HepG2 (cell line): ENCODE measurements around the gene CBR4. TPM values are rescaled to one million over a fixed set of nuclear protein-coding genes. Genes with fewer than 3 reads are reported as not detected.
A peak's percentile ranks its signal among the peaks of the same experiment; 100 is the strongest.

Source experiments
- ETV5 ChIP-seq: IDR thresholded peaks from 2 replicates; pipeline ENCODE4 v1.6.1; 2018; ENCODE audit warnings: missing biosample characterization, missing genetic modification reagents, inconsistent platforms, borderline replicate concordance
- HOXA3 ChIP-seq: sonication (generic); formaldehyde crosslinking; IDR thresholded peaks from 2 replicates; pipeline ENCODE4 v1.5.0; 2020; ENCODE audit warnings: missing genetic modification reagents
- MAFG ChIP-seq: sonication (generic); formaldehyde crosslinking; IDR thresholded peaks from 2 replicates; pipeline ENCODE4 v1.5.1; 2020; ENCODE audit warnings: mild to moderate bottlenecking, missing genetic modification reagents
- MED8 ChIP-seq: sonication (generic); formaldehyde crosslinking; IDR thresholded peaks from 2 replicates; pipeline ENCODE4 v1.8.1; 2023; ENCODE audit warnings: mild to moderate bottlenecking, missing genetic modification reagents; ENCODE audit not compliant: insufficient replicate concordance
- MYNN ChIP-seq: sonication (generic); formaldehyde crosslinking; IDR thresholded peaks from 2 replicates; pipeline ENCODE4 v1.4.0; 2020; ENCODE audit warnings: mild to moderate bottlenecking, low read depth, missing genetic modification reagents
- NR2F1 ChIP-seq, 2 experiments: fragments of 450-650 bp in 1 of 2; formaldehyde crosslinking in 1 of 2; IDR thresholded peaks; 2 replicates each; pipeline versions ENCODE4 v1.5.0 to v1.6.1; 2016 to 2020; ENCODE audit warnings: mild to moderate bottlenecking in 1 of 2, missing compliant biosample characterization in 1 of 2, missing genetic modification reagents in 1 of 2, moderate library complexity in 1 of 2
- NR2F6 ChIP-seq, 2 experiments: IDR thresholded peaks; 2 replicates each; pipeline ENCODE4 v1.6.1; 2016; ENCODE audit warnings: antibody characterized with exemption in 1 of 2, mild to moderate bottlenecking in 1 of 2
- PCBP2 ChIP-seq: fragments of 200-400 bp; formaldehyde crosslinking; optimal IDR thresholded peaks from 2 replicates; pipeline ENCODE3; 2018; ENCODE audit warnings: low read length, low read depth; ENCODE audit not compliant: poor library complexity, severe bottlenecking
- RBM39 ChIP-seq: fragments of 200-400 bp; formaldehyde crosslinking; IDR thresholded peaks from one replicate; pipeline ENCODE4 v1.6.1; 2018; ENCODE audit warnings: antibody characterized with exemption, mild to moderate bottlenecking, low read depth, low read length; ENCODE audit not compliant: poor library complexity, severe bottlenecking
- RCOR2 ChIP-seq: IDR thresholded peaks from 2 replicates; pipeline ENCODE4 v1.6.1; 2016; ENCODE audit warnings: missing biosample characterization, missing genetic modification reagents
- RXRB ChIP-seq: IDR thresholded peaks from 2 replicates; pipeline ENCODE4 v1.6.1; 2016; ENCODE audit warnings: borderline replicate concordance, missing genetic modification reagents, missing compliant biosample characterization
- SAP130 ChIP-seq: IDR thresholded peaks from 2 replicates; pipeline ENCODE4 v1.6.1; 2016; ENCODE audit warnings: low read depth
- TEAD2 ChIP-seq: sonication (generic); formaldehyde crosslinking; IDR thresholded peaks from 2 replicates; pipeline ENCODE4 v1.9.0; 2021; ENCODE audit warnings: missing genetic modification reagents
- ZMYM3 ChIP-seq: sonication (generic); formaldehyde crosslinking; IDR thresholded peaks from 2 replicates; pipeline ENCODE4 v1.5.1; 2020; ENCODE audit warnings: mild to moderate bottlenecking, missing genetic modification reagents
- ZNF230 ChIP-seq: sonication (generic); formaldehyde crosslinking; IDR thresholded peaks from 2 replicates; pipeline ENCODE4 v1.4.0; 2020; ENCODE audit warnings: mild to moderate bottlenecking, missing genetic modification reagents
- ZNF292 ChIP-seq: sonication (generic); formaldehyde crosslinking; IDR thresholded peaks from 2 replicates; pipeline ENCODE4 v1.8.1; 2022; ENCODE audit warnings: mild to moderate bottlenecking, low read depth, missing genetic modification reagents, borderline replicate concordance
- ZNF558 ChIP-seq: sonication (generic); formaldehyde crosslinking; IDR thresholded peaks from 2 replicates; pipeline ENCODE4 v1.9.0; 2022; ENCODE audit warnings: mild to moderate bottlenecking, missing genetic modification reagents, borderline replicate concordance
- polyA plus RNA-seq, 8 experiments: library from polyadenylated mRNA; depleted of rRNA in 3 of 8; stranded (reverse) in 7 of 8; unstranded in 1 of 8; fragments of >200 nt; fragmentation: Illumina TruSeq in 4 of 8; extraction: Trizol in 4 of 8; gene quantifications; 2 replicates each; pipeline versions ENCODE4 v1.2.1 to v1.2.3, GENCODE V29; 2011 to 2016; ENCODE audit warnings: low read depth in 4 of 8, missing spikeins in 1 of 8, mixed read lengths in 1 of 8; ENCODE audit not compliant: insufficient read depth in 1 of 8
- total RNA-seq, 5 experiments: library from RNA; depleted of rRNA; stranded (reverse); fragments of >200 nt; fragmentation: Illumina TruSeq; extraction: Trizol; gene quantifications; 2 replicates each; pipeline ENCODE4 v1.2.3, GENCODE V29; 2016; ENCODE audit warnings: low read depth in 1 of 5
- TF ChIP-seq, protein P1 (sequence below), 2 experiments: sonication (generic) in 1 of 2; formaldehyde crosslinking in 1 of 2; IDR thresholded peaks; 2 replicates each; pipeline versions ENCODE4 v1.6.1 to v1.9.0; 2014 to 2022; ENCODE audit warnings: antibody characterized with exemption in 1 of 2, borderline replicate concordance in 1 of 2, inconsistent platforms in 1 of 2, low read depth in 1 of 2, missing genetic modification reagents in 1 of 2
- TF ChIP-seq, protein P2 (sequence below): sonication (generic); formaldehyde crosslinking; IDR thresholded peaks from 2 replicates; pipeline ENCODE4 v1.8.1; 2023; ENCODE audit warnings: mild to moderate bottlenecking, inconsistent platforms, moderate library complexity, missing genetic modification reagents, borderline replicate concordance
- TF ChIP-seq, protein P3 (sequence below): IDR thresholded peaks from 2 replicates; pipeline ENCODE4 v1.6.1; 2016; ENCODE audit warnings: control low read depth

The CBR4 gene
- total and polyA plus RNA-seq, 2 of the 13 experiments (the other 11 are each of a cell fraction or from before 2014, with no cell fraction given): 7.3 to 20.7 TPM

DNA sequence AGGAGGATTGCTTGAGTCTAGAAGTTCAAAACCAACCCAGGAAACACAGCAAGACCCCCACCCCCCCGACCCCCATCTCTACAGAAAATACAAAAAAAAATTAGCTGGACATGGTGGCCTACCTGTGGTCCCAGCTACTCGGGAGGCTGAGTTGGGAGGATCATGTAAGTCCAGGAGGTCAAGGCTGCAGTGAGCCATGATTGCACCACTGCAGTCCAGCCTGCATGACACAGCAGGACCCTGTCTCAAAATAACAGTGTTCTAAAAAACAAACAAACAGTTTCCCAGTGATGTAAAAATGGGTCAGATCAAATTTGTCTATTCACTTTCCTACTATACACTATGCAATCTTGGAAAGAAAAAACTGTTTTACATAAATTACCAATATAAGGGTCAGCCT, 2.0 kb upstream of the CBR4 start (continued):
- TF ChIP-seq MED8 (CRISPR knock-in tag) (no peak), RCOR2 (peak; percentile 37; the same call in 1 of the 2 replicates), NR2F1 (CRISPR knock-in tag; IDR thresholded peaks at IDR 0.05) (peak; percentile 36 to 41; a peak in 2 of 4 replicates), PCBP2 (no peak), MAFG (CRISPR knock-in tag) (no peak), HOXA3 (0 out of 2 replicates have a peak, but pooled peaks have one; percentile 25), ZNF292 (0 out of 2 replicates have a peak, but pooled peaks have one; percentile 39), ZNF230 (CRISPR knock-in tag) (no peak), RXRB (CRISPR knock-in tag) (0 out of 2 replicates have a peak, but pooled peaks have one; percentile 32), ZMYM3 (peak; percentile 70; the same call in 1 of the 2 replicates), SAP130 (0 out of 2 replicates have a peak, but pooled peaks have one; percentile 19), NR2F6 (IDR thresholded peaks at IDR 0.05) (no peak), NR2F6 (CRISPR knock-in tag; IDR thresholded peaks at IDR 0.05) (peak; percentile 50; the same call in 1 of the 2 replicates), TEAD2 (CRISPR knock-in tag) (no peak), MYNN (CRISPR knock-in tag) (no peak), RBM39 (no peak), ZNF558 (CRISPR knock-in tag) (no peak), ETV5 (no peak)
- TF ChIP-seq, protein P1, sequence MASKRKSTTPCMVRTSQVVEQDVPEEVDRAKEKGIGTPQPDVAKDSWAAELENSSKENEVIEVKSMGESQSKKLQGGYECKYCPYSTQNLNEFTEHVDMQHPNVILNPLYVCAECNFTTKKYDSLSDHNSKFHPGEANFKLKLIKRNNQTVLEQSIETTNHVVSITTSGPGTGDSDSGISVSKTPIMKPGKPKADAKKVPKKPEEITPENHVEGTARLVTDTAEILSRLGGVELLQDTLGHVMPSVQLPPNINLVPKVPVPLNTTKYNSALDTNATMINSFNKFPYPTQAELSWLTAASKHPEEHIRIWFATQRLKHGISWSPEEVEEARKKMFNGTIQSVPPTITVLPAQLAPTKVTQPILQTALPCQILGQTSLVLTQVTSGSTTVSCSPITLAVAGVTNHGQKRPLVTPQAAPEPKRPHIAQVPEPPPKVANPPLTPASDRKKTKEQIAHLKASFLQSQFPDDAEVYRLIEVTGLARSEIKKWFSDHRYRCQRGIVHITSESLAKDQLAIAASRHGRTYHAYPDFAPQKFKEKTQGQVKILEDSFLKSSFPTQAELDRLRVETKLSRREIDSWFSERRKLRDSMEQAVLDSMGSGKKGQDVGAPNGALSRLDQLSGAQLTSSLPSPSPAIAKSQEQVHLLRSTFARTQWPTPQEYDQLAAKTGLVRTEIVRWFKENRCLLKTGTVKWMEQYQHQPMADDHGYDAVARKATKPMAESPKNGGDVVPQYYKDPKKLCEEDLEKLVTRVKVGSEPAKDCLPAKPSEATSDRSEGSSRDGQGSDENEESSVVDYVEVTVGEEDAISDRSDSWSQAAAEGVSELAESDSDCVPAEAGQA (IDR thresholded peaks at IDR 0.05; ENCODE audit: low read depth): no peak
- TF ChIP-seq, protein P1 (CRISPR knock-in tag; IDR thresholded peaks at IDR 0.05; ENCODE audit: borderline replicate concordance): no peak
- TF ChIP-seq, protein P2, sequence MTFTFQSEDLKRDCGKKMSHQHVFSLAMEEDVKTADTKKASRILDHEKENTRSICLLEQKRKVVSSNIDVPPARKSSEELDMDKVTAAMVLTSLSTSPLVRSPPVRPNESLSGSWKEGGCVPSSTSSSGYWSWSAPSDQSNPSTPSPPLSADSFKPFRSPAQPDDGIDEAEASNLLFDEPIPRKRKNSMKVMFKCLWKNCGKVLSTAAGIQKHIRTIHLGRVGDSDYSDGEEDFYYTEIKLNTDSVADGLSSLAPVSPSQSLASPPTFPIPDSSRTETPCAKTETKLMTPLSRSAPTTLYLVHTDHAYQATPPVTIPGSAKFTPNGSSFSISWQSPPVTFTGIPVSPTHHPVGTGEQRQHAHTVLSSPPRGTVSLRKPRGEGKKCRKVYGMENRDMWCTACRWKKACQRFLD: no peak
- TF ChIP-seq, protein P3, sequence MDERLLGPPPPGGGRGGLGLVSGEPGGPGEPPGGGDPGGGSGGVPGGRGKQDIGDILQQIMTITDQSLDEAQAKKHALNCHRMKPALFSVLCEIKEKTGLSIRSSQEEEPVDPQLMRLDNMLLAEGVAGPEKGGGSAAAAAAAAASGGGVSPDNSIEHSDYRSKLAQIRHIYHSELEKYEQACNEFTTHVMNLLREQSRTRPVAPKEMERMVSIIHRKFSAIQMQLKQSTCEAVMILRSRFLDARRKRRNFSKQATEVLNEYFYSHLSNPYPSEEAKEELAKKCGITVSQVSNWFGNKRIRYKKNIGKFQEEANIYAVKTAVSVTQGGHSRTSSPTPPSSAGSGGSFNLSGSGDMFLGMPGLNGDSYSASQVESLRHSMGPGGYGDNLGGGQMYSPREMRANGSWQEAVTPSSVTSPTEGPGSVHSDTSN: no peak
